ENCODE data around the gene MARCO.

The MARCO gene

DNA sequence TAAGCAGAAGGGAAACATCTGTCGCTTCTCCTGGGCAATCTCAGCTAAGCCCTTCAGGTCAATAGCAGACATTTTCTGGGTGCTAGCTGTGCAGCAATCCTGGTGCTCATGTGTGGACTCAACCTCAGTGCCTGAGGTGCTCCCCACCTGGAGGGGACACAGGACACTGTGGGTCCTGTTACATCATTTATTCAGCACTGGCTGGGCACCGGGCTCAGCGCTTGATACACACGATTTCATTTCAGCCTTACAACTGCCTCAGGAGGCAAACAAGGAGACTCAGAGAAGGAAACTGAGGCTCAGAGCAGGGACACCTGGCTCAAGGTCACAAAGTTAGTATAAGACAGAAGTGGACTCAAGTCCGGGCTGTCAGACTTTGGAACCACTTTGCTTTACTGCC is 46.7 kb downstream of the MARCO start:
- ATAC-seq = no peak
- TF ChIP-seq PPARA (CRISPR knock-in tag; IDR thresholded peaks at IDR 0.05; ENCODE audit: borderline replicate concordance) = no peak

- no peak for ATAC-seq
- TF ChIP-seq ZNF565 (CRISPR knock-in tag; conservative IDR thresholded peaks at IDR 0.05; ENCODE audit: low read depth) (no peak), ZC3H10 (CRISPR knock-in tag; IDR thresholded peaks at IDR 0.05) (no peak)
These were observed 47.5 kb downstream of the MARCO start for GRCh38 chr2:118989481-118989880.

DNA sequence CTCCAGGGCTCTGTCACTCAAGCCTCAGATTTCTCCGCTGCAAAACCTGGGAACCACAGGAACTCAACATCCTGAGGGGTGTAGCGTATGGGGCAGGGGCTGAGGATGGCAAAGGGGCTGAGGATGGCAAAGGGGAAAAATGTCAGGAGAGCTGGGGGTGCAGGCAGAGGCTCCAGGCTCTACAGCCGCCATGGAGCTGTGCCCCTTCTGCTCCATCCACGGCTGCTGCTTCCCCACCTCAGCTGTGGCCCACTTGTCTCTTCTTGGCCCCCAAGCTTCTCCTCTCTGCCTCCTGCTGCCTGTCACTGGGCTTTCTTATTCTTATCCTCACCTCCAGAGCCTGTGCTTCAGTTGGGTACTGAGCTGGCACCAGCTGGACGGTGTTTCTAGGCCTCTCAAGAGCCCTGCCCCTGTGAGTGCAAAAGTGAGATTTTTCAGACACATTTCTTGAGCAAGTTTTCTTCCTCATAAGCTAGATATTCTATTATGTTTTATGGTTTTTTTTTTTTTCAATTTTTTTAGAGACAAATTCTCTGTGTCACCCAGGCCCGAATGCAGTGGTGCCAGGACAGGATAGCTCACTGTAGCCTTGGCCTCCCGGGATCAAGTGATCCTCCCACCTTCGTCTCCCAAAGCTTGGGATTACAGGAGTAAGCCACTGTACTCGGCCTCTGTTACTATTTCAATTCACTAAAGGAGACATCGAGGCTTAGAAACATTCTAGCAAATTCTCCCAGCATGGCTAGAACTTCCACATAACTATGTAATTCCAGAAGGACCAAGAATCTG is 49.0 kb downstream of the MARCO start:
- TF ChIP-seq ISL1 (CRISPR knock-in tag; IDR thresholded peaks at IDR 0.05) (no peak), CSRNP3 (CRISPR knock-in tag; IDR thresholded peaks at IDR 0.05) (no peak), GLIS3 (CRISPR knock-in tag; IDR thresholded peaks at IDR 0.05) (no peak), ZFP30 (CRISPR knock-in tag; IDR thresholded peaks at IDR 0.05) (no peak), POU6F1 (CRISPR knock-in tag; IDR thresholded peaks at IDR 0.05; ENCODE audit: borderline replicate concordance, low read depth) (no peak), TOX (CRISPR knock-in tag; IDR thresholded peaks at IDR 0.05; ENCODE audit: borderline replicate concordance) (no peak), CREB5 (CRISPR knock-in tag; IDR thresholded peaks at IDR 0.05; ENCODE audit: low read depth) (no peak), ZNF8 (CRISPR knock-in tag; IDR thresholded peaks at IDR 0.05) (no peak), PPARA (CRISPR knock-in tag; IDR thresholded peaks at IDR 0.05; ENCODE audit: borderline replicate concordance) (no peak), SNAI2 (CRISPR knock-in tag; IDR thresholded peaks at IDR 0.05) (no peak), BACH2 (CRISPR knock-in tag; IDR thresholded peaks at IDR 0.05; ENCODE audit: borderline replicate concordance) (no peak), CSDC2 (CRISPR knock-in tag; IDR thresholded peaks at IDR 0.05) (no peak), OSR1 (CRISPR knock-in tag; IDR thresholded peaks at IDR 0.05) (no peak), ESRRG (CRISPR knock-in tag; IDR thresholded peaks at IDR 0.05) (no peak), TSHZ2 (CRISPR knock-in tag; IDR thresholded peaks at IDR 0.05) (no peak), ZFP3 (CRISPR knock-in tag; IDR thresholded peaks at IDR 0.05) (no peak), TCF4 (CRISPR knock-in tag; IDR thresholded peaks at IDR 0.05; ENCODE audit: borderline replicate concordance) (no peak)
- TF ChIP-seq, protein P1, sequence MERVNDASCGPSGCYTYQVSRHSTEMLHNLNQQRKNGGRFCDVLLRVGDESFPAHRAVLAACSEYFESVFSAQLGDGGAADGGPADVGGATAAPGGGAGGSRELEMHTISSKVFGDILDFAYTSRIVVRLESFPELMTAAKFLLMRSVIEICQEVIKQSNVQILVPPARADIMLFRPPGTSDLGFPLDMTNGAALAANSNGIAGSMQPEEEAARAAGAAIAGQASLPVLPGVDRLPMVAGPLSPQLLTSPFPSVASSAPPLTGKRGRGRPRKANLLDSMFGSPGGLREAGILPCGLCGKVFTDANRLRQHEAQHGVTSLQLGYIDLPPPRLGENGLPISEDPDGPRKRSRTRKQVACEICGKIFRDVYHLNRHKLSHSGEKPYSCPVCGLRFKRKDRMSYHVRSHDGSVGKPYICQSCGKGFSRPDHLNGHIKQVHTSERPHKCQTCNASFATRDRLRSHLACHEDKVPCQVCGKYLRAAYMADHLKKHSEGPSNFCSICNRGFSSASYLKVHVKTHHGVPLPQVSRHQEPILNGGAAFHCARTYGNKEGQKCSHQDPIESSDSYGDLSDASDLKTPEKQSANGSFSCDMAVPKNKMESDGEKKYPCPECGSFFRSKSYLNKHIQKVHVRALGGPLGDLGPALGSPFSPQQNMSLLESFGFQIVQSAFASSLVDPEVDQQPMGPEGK (CRISPR knock-in tag; IDR thresholded peaks at IDR 0.05; ENCODE audit: borderline replicate concordance) = no peak
- no peak for ATAC-seq

Measured in SK-N-SH treated with all-trans-retinoic acid at 6 μM for 48 hours (cell line).